B cell (primary cell): ENCODE data around the gene FOLR1.

ENCODE experiments used
- CTCF ChIP-seq: fragments of 200-600 bp; IDR thresholded peaks from one replicate; pipeline ENCODE4 v1.8.0; 2022; ENCODE audit warnings: antibody characterized with exemption, mild to moderate bottlenecking
- EZH2 ChIP-seq: IDR thresholded peaks from 2 replicates; pipeline ENCODE4 v1.6.1; 2012; ENCODE audit warnings: borderline replicate concordance, low read depth, mild to moderate bottlenecking, moderate library complexity, low read length; ENCODE audit not compliant: insufficient read depth, poor library complexity, severe bottlenecking

DNA sequence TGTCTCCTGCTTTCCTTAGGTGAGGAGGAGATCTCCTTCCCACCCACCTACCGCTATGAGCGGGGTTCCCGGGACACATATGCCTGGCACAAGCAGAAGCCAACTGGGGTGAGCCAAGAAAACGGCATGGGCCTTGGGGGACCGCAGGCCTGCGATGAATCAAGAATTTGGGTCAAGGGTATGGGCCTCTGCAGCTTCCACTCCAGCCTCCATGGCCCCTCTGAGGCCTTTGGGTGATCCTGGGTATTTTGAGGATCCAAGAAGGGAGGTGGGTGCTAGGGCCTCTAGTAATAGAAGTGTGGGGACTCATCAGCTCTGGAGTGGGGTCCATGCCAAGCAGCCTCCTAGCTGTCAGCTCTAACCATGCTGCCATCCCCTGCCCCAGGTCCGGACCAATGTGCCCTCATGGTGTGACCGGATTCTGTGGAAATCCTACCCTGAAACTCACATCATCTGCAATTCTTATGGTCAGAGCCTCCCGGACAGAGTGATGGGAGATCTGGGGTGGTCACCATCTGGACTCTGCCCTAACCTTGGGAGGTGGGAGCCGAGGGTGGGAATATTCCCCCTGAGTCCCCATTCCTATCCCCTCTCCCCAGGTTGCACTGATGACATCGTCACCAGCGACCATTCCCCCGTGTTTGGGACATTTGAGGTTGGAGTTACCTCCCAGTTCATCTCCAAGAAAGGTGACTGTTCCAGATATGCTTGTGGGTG is 41.3 kb downstream of the FOLR1 start:
- TF ChIP-seq EZH2 (no peak), CTCF (no peak)
